Activated T-cell treated with anti-CD3 and anti-CD28 coated beads for 1 hour (primary cell): ENCODE measurements around the gene KIFAP3.
"Not testable (repeated sequence)": the region's sequence is repeated elsewhere in the genome, so short reads cannot be mapped to it uniquely, and the experiment has no call there.

ENCODE experiments used
- DNase-seq: peaks from one replicate; pipeline ENCODE4 v3.0.0-alpha.2; 2020; ENCODE audit warnings: low read depth

The KIFAP3 gene

DNA sequence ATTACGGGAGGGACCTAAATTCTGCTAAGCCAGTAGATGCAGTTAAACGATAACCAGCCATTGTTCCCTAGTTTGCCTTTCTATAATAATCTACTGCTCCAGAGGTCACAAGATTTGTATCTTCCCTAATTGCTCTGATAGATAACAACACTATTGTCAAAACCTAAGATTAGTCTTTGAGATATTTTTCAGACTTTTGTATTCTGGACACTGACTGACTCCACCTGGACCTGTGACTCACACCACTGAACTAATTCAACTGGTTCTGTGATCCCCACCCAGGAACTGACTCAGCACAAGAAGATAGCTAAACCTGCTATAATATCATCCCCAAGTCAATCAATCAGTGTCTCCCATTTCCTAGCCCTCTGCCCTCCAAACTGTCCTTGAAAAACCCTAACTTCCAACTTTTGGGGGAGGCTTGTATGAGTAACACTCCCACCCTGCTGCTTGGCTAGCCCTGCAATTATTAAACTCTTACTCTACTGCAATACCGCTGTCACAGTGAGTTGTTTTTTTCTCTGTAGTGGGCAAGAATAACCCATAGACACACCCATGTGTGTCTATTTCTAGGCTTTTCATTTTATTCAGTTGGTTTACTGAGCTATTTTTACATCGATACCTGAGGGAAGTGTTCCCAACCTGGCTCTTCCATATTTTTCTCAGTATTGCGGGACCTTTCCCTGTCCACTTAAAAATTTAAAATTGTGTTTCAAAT is 11.2 kb downstream of the KIFAP3 start:
- DNase-seq = no peak

DNA sequence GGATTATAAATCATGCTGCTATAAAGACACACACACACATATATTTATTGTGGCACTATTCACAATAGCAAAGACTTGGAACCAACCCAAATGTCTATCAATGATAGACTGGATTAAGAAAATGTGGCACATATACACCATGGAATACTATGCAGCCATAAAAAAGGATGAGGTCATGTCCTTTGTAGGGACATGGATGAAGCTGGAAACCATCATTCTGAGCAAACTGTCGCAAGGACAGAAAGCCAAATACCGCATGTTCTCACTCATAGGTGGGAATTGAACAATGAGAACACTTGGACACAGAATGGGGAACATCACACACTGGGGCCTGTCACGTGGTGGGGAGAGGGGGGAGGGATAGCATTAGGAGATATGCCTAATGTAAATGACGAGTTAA is 12.8 kb downstream of the KIFAP3 start:
- DNase-seq = not testable (repeated sequence)

DNA sequence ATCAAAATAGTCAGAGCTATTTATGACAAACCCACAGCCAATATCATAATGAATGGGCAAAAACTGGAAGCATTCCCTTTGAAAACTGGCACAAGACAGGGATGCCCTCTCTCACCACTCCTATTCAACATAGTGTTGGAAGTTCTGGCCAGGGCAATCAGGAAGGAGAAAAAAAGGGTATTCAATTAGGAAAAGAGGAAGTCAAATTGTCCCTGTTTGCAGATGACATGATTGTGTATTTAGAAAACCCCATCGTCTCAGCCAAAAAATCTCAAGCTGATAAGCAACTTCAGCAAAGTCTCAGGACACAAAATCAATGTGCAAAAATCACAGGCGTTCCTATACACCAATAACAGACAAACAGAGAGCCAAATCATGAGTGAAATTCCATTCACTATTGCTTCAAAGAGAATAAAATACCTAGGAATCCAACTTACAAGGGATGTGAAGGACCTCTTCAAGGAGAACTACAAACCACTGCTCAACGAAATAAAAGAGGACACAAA is 14.4 kb downstream of the KIFAP3 start:
- DNase-seq = not testable (repeated sequence)

DNA sequence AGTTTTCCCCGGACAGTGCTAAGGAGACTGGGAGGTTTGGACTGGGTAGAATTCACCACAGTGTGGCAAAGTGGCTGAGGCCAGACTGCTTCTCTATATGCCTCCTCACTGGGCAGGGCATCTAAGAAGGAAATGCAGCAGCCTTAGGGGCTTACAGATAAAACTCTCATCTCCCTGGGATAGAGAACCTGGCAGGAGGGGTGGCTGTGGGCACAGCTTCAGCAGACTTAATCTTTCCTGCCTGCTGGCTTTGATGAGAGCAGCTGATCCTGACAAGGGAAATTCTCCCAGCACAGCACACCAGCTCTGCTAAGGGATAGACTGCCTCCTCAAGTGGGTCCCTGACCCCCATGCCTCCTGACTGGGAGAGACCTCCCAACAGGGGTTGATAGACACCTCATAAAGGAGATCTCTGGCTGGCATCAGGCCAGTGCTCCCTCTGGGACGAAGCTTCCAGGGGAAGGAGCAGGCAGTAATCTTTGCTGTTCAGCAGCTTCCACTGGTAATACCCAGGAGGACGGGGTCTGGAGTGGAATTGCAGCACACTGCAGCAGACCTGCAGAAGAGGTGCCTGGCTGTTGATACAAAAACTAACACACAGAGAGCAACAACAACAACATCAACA is 25.2 kb downstream of the KIFAP3 start:
- no peak for DNase-seq

DNA sequence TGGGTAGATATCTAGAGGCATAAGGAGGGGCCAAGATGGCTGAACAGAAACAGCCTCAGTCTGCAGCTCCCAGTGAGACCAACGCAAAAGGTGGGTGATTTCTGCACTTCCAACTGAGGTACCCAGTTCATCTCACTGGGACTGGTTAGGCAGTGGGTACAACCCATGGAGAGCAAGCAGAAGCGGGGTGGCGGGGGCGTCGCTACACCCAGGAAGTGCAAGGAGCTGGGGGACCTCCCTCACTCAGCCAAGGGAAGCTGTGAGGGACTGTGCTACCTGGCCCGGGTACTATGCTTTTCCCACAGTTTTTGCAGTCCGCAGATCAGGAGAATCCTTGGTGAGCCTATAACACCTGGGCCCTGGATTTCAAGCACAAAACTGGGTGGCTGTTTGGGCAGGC is 26.0 kb downstream of the KIFAP3 start:
- no peak for DNase-seq

DNA sequence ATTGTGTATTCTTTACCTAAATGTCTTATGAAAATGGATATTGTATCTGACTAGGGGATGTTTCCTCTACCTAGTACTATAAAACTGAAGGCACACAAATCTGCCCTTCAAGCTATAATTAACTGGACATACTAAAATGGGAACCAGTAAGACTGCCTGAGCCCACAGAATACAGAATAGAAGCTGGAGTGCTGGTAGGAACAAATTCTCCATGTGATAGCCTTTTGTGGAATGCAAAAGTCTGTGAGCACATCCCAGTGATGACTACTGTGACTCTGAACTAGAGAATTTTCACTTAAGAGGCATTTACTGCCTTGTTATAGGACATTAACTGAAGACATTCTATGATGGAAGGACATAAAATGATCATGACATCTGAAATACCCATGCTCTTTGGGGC is 30.3 kb downstream of the KIFAP3 start:
- no peak for DNase-seq

DNA sequence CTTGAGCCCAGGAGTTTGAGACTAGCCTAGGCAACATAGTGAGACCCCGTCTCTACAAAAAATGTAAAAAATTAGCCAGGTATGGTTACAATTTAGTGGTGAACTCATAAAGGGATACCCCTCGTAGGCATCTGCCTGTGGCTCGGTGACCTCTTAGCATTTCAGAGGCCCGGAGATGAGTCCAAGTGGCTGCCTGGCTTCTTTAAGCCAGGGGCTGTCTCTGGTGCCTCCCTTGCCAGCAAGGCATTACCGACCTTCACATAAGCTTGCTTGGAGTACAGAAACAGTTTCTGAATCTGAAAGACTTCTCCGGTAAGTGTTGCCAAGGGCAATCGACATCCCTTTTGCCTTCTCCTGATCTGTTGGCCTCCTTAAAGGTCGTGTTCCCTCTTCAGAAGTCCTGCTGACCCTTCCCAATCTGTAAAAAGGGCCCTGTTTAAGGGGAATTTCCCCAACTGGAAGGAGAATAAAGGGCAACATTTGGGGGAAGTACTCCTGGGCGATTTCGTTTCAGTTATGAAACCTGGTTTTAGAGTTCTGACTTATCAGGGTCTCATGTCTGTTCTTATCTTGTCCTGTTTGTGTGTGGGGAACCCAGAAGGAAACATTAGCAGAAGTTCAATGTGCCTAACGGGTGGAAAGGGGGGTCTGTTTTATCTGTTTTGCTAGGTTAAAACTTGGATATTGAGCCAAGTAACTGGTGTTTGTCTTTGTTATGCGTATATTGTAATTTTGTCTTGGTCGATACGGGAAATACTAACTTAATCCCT is 32.9 kb downstream of the KIFAP3 start:
- DNase-seq = no peak

DNA sequence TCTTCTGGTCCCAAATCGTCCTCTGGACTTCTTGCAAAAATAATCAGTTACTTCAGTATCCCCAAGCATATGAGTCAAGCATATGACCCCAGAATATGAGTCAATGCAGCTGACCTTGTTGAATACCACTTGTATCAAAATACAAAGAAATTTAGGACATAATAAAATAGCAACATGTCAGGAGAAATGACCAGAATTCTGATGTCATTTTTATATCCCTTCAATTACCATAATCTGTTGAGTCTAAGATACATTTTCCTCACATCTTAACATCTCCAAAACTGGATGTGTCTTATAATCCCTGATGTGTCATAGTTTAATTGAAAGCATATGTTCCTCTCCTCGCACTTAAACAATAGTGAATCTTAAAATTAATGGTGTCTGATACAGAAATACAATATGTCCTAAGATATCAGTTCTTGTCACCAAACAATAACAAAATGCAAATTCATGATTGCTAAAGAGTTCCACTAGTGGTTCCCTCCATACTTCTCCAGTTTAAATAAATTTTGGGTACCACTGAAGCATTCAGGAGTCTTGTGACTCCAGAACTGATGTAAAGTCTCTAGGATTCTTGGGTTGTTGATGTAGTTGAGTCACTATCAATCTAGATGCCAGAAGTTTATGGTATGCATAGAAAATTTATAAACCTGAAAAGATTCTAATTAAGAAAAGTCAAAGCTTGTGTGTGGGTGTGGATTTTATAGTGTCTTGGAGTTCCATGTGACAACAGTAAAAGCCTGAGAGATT is 41.8 kb downstream of the KIFAP3 start:
- DNase-seq = no peak

DNA sequence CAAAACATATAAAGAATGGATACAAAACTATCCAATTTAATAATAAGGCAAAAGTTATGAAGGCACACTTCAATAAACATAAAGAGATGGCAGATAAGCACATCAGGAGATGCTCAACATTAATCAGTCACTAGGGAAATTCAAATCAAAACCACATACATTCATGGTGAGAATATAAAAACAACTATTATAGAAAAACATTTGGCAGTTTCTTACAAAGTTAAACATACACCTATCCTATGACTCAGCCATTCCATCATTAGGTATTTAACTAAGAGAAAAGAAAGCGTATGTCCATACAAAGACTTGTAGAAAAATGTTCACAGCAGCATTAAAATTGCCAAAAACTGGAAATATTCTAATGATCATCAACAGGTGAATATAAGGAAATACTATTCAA is 44.3 kb downstream of the KIFAP3 start:
- DNase-seq = no peak

DNA sequence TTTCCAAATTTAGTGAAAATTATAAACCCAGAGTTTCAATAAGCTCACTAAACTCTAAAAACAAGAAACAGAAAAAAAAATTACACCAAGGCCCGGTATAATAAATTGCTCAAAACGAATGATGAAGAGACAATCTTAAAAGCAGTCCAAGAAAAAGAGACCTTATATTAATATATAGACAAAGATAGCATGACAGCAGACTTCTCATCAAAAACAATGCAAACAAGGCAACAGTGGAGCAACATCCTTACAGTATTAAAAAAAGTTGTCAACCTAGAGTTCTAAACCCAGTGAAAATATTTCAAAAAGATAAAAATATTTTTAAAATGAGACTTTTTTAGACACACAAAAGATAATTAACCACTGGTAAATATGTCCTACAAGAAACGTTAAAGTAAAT is 46.7 kb downstream of the KIFAP3 start:
- DNase-seq = no peak

DNA sequence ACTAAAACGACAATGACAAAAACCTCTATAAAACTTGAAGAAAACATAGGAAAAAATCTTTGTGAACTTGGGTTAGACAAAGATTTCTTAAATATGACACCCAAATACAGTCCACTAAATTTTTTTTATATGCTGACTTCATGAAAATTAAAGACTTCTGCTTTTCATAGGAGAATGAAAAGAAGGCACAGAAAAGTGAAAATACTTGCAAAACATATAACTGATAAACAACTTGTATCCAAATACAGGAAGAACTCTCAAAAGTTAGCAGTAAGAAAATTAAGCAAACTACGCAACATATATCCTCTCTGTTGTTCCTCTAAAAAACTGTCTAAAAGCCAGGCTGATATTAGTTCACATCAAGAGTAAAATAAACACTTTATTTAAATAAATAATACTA is 53.6 kb downstream of the KIFAP3 start:
- no peak for DNase-seq

DNA sequence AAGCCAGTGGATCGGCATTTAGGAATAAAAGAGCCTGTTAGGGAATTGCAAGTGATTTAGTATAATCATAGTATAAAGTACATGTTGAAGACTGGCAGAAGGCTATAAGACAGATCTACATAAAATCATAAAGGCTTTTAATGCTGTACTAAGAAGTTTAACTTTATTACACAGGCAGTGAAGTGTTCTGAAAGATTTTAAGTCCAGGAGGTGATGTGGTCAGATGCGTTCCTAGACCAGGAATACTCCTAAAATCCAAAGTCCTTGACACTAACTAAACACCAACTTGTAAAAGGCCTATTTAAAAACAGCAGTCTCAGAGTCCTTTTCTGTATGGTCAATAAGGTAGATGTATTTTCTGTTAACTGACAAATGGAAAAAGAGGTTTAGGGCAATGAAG is 57.0 kb downstream of the KIFAP3 start:
- no peak for DNase-seq

DNA sequence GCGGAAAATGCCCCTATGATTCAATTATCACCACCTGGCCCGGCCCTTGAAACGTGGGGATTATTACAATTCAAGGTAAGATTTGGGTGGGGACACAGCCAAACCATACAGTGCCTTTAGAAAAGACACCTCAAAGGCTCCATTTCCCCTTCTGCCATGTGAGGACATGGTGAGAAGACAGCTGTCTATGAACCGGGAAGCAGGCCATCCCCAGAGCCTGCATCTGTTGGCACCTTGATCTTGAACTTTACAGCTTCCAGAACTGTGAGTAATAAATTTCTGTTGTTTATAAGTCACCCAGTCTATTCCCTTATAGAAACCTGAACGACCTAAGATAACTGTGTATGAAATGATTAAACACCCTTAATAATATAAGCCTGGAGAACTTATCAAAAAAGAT is 61.6 kb downstream of the KIFAP3 start:
- no peak for DNase-seq

DNA sequence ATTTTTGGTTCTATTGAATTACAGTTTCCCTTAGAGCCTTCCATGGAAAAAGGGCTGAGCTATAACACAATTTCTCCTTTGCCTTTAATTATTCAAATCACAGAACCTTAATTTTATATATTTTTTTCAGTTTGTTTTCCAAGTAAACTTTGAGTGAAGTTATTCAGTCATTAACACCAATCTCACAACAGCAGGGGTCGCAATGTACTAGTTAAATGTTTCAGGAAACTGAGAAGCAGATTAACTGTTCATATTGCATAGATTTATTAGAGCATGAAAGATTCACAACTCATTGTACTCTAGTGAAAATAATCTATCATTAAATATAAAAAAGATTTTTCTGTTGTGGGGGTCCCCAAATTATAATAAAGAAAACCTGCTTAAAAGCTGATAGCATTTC is 64.1 kb downstream of the KIFAP3 start:
- DNase-seq = no peak

DNA sequence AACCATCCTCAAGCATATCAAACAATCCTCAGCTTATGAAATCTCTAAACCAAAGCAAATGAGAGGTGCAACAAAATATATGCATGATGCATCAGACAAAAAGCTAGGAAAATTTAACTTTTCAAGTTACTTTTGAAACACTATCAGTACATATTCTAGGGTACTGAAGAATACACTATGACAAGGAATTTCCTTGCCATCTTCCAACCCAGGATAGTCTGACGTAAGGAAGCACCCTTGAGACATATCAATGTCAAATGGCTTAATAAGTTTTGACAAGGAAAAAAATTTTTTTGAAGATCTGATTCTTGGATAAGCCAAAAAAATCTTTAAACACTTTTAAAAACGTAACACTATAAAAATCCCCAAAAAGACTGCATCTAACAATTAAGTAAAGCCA is 64.9 kb downstream of the KIFAP3 start:
- no peak for DNase-seq

DNA sequence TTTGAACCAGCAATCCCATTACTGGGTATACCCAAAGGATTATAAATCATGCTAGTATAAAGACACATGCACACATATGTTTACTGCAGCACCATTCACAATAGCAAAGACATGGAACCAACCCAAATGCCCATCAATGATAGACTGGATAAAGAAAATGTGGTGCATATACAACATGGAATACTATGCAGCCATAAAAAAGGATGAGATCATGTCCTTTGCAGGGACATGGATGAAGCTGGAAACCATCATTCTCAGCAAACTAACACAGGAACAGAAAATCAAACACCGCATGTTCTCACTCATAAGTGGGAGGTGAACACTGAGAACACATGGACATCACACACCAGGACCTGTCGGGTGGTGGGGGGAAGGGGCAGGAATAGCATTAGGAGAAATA is 65.8 kb downstream of the KIFAP3 start:
- DNase-seq = not testable (repeated sequence)

DNA sequence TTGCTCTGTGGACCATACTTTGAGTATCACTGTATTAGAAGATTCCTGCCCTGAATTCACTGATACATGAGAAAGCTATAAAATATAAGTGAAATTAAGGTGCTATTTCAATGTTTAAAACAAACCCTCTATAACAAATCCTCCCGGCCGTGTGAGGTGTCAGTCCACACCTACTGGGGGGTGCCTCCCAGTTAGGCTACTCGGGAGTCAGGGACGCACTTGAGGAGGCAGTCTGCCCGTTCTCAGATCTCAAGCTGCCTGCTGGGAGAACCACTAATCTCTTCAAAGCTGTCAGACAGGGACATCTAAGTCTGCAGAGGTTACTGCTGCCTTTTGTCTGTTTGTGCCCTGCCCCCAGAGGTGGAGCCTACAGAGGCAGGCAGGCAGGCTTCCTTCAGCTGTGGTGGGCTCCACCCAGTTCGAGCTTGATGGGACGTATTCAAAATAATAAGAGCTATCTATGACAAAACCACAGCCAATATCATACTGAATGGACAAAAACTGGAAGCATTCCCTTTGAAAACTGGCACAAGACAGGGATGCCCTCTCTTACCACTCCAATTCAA is 71.1 kb downstream of the KIFAP3 start:
- DNase-seq = not testable (repeated sequence)

DNA sequence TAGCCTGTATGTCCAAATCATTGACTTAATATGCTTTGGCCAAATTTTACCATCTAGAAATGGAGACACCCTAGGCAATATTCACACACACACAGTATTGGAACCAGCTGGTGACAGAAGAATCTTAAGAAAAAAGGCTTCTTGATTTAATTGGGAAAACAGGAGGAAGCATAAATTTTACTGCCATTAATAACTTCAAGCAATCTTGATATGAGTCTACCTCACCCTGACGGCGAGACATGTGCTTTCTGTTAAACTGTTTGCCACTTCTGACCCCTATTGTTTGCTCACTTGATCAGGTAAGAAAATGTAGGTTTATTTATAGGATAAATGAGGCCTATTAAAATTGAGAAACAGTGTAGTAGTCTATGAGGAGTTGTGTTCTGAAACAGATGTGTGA is 73.2 kb downstream of the KIFAP3 start:
- DNase-seq = no peak

DNA sequence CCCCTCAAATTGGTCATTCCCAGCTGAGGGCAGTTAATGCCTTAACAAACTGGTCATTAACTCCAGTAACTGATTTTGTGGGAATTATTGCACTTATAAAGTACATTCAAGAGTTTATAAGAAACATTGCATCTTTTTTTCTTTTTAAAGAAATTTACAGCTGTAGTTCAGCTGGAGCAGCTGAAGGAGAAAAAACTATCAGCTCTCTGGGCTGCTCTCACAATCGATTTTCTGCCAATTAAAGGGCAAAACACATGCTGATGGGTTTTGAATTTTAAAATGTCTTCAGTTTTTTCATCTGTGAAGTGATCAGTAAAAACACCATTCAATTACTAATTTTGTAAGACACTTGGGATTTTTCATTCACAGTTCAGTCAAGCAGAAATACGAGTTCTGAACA is 74.7 kb downstream of the KIFAP3 start:
- DNase-seq = no peak

DNA sequence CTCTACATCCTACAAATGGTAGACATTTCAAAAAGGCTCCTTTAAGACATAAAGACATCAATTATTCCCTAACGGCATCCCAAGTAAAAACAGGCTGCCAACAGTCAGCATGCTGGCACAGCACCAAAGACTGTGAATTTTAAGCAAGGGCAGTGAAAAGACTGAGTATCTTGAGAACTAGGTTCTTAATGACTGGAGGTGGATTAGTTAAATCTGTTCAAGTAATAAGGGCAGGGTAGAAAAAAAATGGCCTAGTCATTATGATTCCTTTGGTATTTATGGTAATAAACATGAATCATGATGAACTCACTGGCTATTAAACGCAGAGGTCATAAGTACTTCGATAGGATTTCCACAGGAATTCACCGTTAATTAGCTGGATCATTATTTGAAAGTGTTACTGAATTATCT is 75.2 kb downstream of the KIFAP3 start:
- DNase-seq = no peak

DNA sequence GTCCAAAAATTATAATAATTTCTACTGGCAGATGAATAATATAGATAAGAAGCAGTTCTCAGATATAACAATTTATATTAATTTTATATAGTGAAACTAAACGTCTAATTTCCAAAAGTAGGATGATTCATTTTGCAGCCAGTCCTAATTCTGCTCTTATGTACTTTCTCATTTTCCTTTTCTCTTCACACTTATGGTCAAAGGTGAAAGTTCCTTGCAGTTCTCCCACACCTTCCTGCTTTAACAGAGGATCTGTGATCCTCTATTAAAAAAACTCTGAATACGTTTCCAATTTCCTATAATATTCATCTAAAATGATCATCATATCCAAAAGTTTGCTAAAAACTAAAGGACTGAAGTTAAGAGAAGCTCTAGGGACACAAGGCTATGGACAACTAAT is 78.5 kb downstream of the KIFAP3 start:
- no peak for DNase-seq

DNA sequence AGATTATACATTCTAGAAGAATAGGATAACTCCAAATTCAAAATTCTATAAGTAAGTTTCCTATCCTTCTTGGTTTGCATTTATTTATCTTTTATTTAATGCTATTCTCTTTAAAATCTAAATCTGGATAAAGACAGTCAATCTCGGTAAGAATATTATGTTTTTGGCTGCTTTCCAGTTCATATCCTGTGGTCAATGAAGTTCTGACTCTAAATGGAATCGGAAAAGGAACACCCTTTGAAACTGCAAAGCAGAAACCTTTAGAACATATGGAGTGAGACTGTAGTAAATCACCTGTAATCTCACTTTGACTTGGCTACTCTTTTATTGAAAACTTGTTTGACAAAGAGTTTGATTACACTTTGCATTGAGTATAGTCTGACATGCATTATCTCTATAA is 85.2 kb downstream of the KIFAP3 start:
- no peak for DNase-seq
